BJ (cell line): Measurements from ENCODE around the gene MUC6. TPM values are rescaled to one million over a fixed set of nuclear protein-coding genes. Genes with fewer than 3 reads are reported as not detected.

ENCODE experiments used
- CTCF ChIA-PET: fragments of 350-600 bp; formaldehyde crosslinking; extraction: SDS; loops from one replicate; lab custom pipeline; 2021; ENCODE audit warnings: antibody characterized with exemption, inconsistent platforms; lab: Yijun Ruan, JAX
- POLR2A ChIA-PET: fragments of 300-600 bp; sonication (Branson Sonifier 250); formaldehyde crosslinking; extraction: SDS; loops from one replicate; lab custom pipeline; 2021; ENCODE audit warnings: antibody characterized with exemption; lab: Charles Lee
- DNase-seq: peaks from one replicate; pipeline ENCODE4 v3.0.0-alpha.2; 2011; ENCODE audit warnings: low read depth
- H3K27me3 ChIP-seq: 2 replicates; pipeline ENCODE4 v1.6.0; 2011; ENCODE audit warnings: low read length; ENCODE audit not compliant: control insufficient read depth, insufficient read depth
- H3K36me3 ChIP-seq: 2 replicates; pipeline ENCODE4 v1.5.1; 2011; ENCODE audit warnings: low read length; ENCODE audit not compliant: control insufficient read depth, insufficient read depth
- H3K4me3 ChIP-seq: 2 replicates; pipeline ENCODE4 v1.5.1; 2011; ENCODE audit warnings: low read depth, mild to moderate bottlenecking, control low read depth, low read length
- polyA plus RNA-seq: library from polyadenylated mRNA; depleted of rRNA; stranded (reverse); fragments of >200 nt; gene quantifications from 2 replicates; pipeline ENCODE4 v1.2.3, GENCODE V29; 2011
- TF ChIP-seq, protein P1 (sequence below): IDR thresholded peaks from 2 replicates; pipeline ENCODE4 v1.5.1; 2011; ENCODE audit warnings: low read depth, mild to moderate bottlenecking, control low read depth, inconsistent platforms, low read length, moderate library complexity; ENCODE audit not compliant: insufficient read depth

Gene MUC6
- polyA plus RNA-seq, 1 experiment = not detected

DNA sequence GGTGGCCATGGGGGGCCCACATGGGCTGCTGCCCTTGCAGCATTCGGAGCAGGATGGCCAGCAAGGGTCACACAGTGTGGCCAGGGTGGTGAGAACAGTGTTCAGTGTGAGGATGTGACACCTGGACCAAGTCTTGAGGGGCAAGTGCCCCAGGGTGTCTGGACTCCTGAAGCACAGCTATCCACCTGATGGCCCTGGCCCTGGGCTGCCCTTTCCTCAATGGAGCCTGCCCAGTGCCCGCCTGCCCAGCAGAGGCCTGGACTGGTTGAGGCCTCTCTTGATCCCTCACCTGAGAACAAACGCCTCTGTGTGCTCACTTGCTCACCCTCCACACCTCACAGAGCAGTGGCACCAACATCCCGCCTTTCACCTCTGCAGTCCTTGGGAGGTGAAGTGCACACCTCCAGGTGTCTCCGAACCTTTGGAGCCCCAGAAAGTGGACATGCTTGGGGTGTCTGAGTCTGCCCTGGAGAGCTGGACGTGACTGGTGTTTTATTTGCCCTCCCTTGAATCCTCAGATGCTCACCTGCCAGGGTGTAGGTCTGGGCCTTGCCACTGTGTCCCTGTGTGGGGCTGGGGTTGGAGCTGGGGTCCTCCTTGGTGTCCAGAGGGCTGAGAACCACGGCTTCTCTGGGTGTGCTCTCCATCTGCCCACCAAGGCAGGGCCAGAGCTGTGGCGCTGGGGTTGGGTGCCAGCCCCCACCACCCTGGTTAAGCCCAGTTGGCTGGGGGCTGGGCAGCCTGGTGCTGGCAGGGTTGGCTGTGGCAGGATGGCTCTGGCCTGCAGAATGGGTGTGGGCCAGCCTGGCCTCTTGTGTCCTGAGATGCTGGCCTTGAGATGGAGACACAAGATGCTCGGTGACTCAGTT lies 34.3 kb upstream of the MUC6 start:
- H3K27me3 ChIP-seq = 0 out of 2 replicates have a peak, but pooled peaks cover 1% of the 10 kb centered on the region
- POLR2A ChIA-PET = no interaction called here
- CTCF ChIA-PET = no interaction called here
- no peaks in the 10 kb centered on the region for H3K36me3 ChIP-seq
- DNase-seq = no peak
- no peak overlapping the region for H3K4me3 ChIP-seq
- TF ChIP-seq, protein P1, sequence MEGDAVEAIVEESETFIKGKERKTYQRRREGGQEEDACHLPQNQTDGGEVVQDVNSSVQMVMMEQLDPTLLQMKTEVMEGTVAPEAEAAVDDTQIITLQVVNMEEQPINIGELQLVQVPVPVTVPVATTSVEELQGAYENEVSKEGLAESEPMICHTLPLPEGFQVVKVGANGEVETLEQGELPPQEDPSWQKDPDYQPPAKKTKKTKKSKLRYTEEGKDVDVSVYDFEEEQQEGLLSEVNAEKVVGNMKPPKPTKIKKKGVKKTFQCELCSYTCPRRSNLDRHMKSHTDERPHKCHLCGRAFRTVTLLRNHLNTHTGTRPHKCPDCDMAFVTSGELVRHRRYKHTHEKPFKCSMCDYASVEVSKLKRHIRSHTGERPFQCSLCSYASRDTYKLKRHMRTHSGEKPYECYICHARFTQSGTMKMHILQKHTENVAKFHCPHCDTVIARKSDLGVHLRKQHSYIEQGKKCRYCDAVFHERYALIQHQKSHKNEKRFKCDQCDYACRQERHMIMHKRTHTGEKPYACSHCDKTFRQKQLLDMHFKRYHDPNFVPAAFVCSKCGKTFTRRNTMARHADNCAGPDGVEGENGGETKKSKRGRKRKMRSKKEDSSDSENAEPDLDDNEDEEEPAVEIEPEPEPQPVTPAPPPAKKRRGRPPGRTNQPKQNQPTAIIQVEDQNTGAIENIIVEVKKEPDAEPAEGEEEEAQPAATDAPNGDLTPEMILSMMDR = no peak

DNA sequence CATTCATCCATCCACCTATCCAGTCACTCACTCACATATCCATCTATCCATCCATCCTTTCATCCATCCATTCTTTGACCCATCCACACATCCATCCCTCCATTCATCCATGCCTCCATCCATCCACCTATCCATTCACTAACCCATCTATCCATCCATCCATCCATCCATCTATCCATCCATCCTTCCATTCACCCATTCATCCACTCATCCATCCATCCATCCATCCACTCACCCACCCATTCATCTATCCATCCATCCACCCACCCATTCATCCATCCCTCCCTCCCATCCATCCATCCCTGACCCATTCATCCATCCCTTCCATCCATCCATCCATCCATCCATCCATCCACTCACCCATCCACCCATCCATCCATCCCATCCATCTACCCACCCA lies 33.2 kb upstream of the MUC6 start:
- Histone ChIP-seq H3K4me3 (no peak overlapping the region), H3K27me3 (0 out of 2 replicates have a peak, but pooled peaks cover 1% of the 10 kb centered on the region)
- POLR2A ChIA-PET = no interaction called here

DNA sequence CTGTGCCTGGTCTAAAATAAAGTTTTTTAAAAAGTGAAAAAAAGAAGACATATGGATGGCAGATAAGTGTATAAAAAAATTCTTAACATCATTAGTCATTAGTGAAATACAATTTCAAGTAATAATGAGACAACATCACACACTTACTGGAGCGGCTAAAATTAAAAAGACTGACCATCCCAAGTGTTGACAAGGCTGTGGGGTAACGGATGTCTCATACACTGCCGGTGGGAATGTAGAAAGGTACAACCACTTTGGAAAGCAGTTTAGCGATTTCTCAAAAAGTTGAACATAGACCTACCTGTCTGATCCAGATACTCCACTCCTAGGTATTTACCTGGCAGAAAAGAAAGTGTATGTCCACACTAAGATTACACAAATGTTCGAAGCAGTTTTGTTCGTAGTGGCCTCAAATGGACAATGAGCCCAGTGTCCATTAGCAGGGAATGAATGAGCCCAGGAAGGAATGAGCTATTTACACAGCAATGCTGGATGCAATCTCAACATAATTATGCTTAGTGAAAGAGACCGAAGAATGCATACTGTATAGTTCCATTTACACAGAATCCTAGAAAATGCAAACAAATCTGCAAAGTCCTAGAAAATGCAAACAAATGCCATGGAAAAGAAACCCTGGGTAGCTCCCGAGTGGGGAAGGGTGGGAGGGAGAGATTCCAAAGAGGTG lies 31.4 kb upstream of the MUC6 start:
- Histone ChIP-seq H3K4me3 (no peak overlapping the region), H3K27me3 (0 out of 2 replicates have a peak, but pooled peaks cover 1% of the 10 kb centered on the region), H3K36me3 (no peaks in the 10 kb centered on the region)
- TF ChIP-seq, protein P1 = no peak
- ChIA-PET POLR2A (no interaction called here), CTCF (interaction anchor here (0.6 to 0.8 kb wide), 2 partner anchors 14 to 285 kb away, joined by 3 read pairs; no protein-coding TSS in a partner anchor)
- DNase-seq = no peak

More for the DNA sequence above, 33.2 kb upstream of the MUC6 start:
- no peaks in the 10 kb centered on the region for H3K36me3 ChIP-seq
- DNase-seq = no peak
- CTCF ChIA-PET = no interaction called here
- TF ChIP-seq, protein P1 = no peak

DNA sequence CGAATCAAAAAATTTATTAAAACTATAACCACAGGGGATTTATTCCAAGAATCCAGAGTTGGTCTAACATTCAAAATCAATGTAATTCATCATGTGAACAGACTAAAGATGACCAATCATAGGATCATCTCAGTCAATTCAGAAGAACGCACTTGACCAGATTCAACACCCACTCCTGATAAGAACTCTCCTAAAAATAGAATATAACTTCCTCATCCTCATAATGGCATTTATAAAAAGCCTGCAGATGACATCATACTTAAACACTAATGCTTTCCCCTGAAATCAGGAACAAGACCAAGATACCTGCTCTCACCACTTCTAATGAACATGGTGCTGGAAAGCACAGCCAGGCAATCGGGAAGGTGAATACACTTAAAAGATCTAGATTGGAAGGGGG lies 27.6 kb upstream of the MUC6 start:
- CTCF ChIA-PET = no interaction called here
- no peak for DNase-seq

More for the DNA sequence above, 27.6 kb upstream of the MUC6 start:
- TF ChIP-seq, protein P1 = no peak
- Histone ChIP-seq H3K36me3 (no peaks in the 10 kb centered on the region), H3K27me3 (0 out of 2 replicates have a peak, but pooled peaks cover 1% of the 10 kb centered on the region), H3K4me3 (no peak overlapping the region)
- POLR2A ChIA-PET = no interaction called here
